Smooth muscle cell (in vitro differentiated cells): ENCODE measurements around the gene UBE2I. TPM values are rescaled to one million over a fixed set of nuclear protein-coding genes. Genes with fewer than 3 reads are reported as not detected.
A peak's percentile ranks its signal among the peaks of the same experiment; 100 is the strongest.

Experiments used
- DNase-seq: peaks from one replicate; lab custom pipeline; 2025; ENCODE audit not compliant: unreplicated experiment; lab: John Stamatoyannopoulos, UW
- H2AFZ ChIP-seq: fragments of 200-600 bp; sonication (generic); 2 replicates; pipeline ENCODE4 v1.6.0; 2016; ENCODE audit warnings: antibody characterized with exemption, low read depth, mild to moderate bottlenecking
- H3F3A ChIP-seq: fragments of 200-600 bp; sonication (generic); 2 replicates; pipeline ENCODE4 v1.6.0; 2017; ENCODE audit warnings: antibody characterized with exemption, low read depth
- H3K27ac ChIP-seq: fragments of 200-600 bp; sonication (generic); 2 replicates; pipeline ENCODE4 v1.5.1; 2016; ENCODE audit warnings: low read depth, mild to moderate bottlenecking
- H3K27me3 ChIP-seq: fragments of 200-600 bp; sonication (generic); 2 replicates; pipeline ENCODE4 v1.6.1; 2016; ENCODE audit warnings: low read depth, mild to moderate bottlenecking
- H3K36me3 ChIP-seq: fragments of 200-600 bp; sonication (generic); 2 replicates; pipeline ENCODE4 v1.5.1; 2016; ENCODE audit warnings: low read depth
- H3K4me1 ChIP-seq: fragments of 200-600 bp; sonication (generic); 2 replicates; pipeline ENCODE4 v1.5.1; 2016; ENCODE audit warnings: low read depth
- H3K4me2 ChIP-seq: fragments of 200-600 bp; sonication (generic); 2 replicates; pipeline ENCODE4 v1.6.0; 2016; ENCODE audit warnings: mild to moderate bottlenecking
- H3K4me3 ChIP-seq: fragments of 200-600 bp; sonication (generic); 2 replicates; pipeline ENCODE4 v1.5.1; 2016; ENCODE audit warnings: mild to moderate bottlenecking
- H3K79me2 ChIP-seq: fragments of 200-600 bp; sonication (generic); 2 replicates; pipeline ENCODE4 v1.6.0; 2016; ENCODE audit warnings: low read depth, mild to moderate bottlenecking
- H3K9ac ChIP-seq: fragments of 200-600 bp; sonication (generic); 2 replicates; pipeline ENCODE4 v1.6.0; 2016; ENCODE audit warnings: low read depth
- H3K9me3 ChIP-seq: fragments of 200-600 bp; sonication (generic); replicated peaks from 2 replicates; pipeline ENCODE4 v1.5.1; 2016; ENCODE audit warnings: low read depth
- H4K20me1 ChIP-seq: fragments of 200-600 bp; sonication (generic); 2 replicates; pipeline ENCODE4 v1.6.0; 2016; ENCODE audit warnings: low read depth
- WGBS: methylation state at CpG from one replicate; pipeline ENCODE4 v1.1.7; 2016; ENCODE audit warnings: low lambda C conversion rate; 5-methylcytosine and 5-hydroxymethylcytosine counted together
- polyA plus RNA-seq: library from polyadenylated mRNA; unstranded; fragments of >200 nt; fragmentation: Nextera tagmentation; extraction: Ambion mirVana; gene quantifications from 2 replicates; pipeline ENCODE4 v1.2.1, GENCODE V29; 2016
- total RNA-seq: library from RNA; depleted of rRNA; stranded (reverse); fragments of >200 nt; gene quantifications from 2 replicates; pipeline ENCODE4 v1.2.3, GENCODE V29; 2014
- TF ChIP-seq, protein P1 (sequence below): fragments of 200-600 bp; sonication (generic); IDR thresholded peaks from 2 replicates; pipeline ENCODE4 v1.5.1; 2017; ENCODE audit warnings: borderline replicate concordance, mild to moderate bottlenecking, antibody characterized with exemption; ENCODE audit not compliant: insufficient read depth, poor library complexity, severe bottlenecking

The UBE2I gene
- 51.5 and 95.9 TPM in 2 replicates for total RNA-seq
- polyA plus RNA-seq, result 169 and 180 TPM in 2 replicates

DNA sequence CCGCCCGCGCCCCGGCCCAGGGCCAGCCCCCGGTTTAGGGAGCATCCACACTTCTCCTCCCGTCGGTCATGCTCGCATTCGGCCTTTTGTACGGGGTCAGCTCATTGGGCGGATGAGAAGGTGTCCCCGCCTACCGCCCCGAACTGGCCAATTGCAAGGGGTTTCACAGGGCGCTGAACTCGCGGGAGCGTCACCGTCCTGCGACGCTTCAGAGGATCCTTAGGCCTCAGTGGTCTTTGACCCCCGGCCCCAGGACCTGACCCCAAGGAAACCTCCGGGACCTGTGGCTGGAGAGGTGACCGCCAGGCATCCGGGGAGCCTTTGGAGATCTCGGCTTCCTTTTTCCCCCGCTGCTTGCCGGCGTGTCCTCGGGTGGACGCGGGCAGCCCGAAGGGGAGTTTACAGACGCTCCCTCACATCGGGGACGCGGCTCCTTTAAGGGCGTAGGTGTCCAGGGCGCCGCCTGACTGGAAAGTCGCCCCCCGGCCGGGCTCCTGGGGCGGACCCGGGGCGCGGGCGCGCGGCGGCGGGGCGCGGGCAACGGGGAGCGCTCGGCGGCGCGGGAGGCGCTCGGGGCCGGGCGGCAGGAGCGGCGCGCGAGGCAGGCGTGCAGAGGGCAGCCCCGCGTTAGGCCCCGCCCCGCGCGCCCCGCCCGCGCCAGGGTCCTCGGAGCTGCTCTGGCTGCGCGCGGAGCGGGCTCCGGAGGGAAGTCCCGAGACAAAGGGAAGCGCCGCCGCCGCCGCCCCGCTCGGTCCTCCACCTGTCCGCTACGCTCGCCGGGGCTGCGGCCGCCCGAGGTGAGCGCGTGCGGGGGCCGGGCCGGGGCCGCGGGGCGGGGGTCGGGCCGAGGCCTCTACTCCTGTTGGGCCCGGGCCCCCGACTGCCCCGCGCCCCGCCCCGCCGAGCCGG, at the start of gene UBE2I:
TSS of gene UBE2I (plus strand) at position 660 of the 909 bp plus-strand sequence. CDS start 4,395 bp downstream, outside the sequence.
- peaks cover 44% of the 10 kb centered on the region for H3K79me2 ChIP-seq
- no peaks in the 10 kb centered on the region for H3K36me3 ChIP-seq
- under 1% methylated on average over 48 of the region's 117 CpGs for WGBS
- H2AFZ ChIP-seq, result peak within 1 kb of the TSS; percentile 88
- TF ChIP-seq, protein P1, sequence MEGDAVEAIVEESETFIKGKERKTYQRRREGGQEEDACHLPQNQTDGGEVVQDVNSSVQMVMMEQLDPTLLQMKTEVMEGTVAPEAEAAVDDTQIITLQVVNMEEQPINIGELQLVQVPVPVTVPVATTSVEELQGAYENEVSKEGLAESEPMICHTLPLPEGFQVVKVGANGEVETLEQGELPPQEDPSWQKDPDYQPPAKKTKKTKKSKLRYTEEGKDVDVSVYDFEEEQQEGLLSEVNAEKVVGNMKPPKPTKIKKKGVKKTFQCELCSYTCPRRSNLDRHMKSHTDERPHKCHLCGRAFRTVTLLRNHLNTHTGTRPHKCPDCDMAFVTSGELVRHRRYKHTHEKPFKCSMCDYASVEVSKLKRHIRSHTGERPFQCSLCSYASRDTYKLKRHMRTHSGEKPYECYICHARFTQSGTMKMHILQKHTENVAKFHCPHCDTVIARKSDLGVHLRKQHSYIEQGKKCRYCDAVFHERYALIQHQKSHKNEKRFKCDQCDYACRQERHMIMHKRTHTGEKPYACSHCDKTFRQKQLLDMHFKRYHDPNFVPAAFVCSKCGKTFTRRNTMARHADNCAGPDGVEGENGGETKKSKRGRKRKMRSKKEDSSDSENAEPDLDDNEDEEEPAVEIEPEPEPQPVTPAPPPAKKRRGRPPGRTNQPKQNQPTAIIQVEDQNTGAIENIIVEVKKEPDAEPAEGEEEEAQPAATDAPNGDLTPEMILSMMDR, result no peak
- H3F3A ChIP-seq, result peaks cover 5% of the 10 kb centered on the region
- no peaks in the 10 kb centered on the region for H3K27me3 ChIP-seq
- H3K4me2 ChIP-seq, result peak within 1 kb of the TSS; percentile 97
- peak; percentile 99 for DNase-seq
- H3K9me3 ChIP-seq, result no peaks in the 10 kb centered on the region
- peaks cover 15% of the 10 kb centered on the region for H3K4me1 ChIP-seq
- peak within 1 kb of the TSS; percentile 99 for H3K9ac ChIP-seq
- peak within 1 kb of the TSS; percentile 74 for H3K4me3 ChIP-seq
- peaks cover 43% of the 10 kb centered on the region for H4K20me1 ChIP-seq
- peak within 1 kb of the TSS; percentile 96 for H3K27ac ChIP-seq

DNA sequence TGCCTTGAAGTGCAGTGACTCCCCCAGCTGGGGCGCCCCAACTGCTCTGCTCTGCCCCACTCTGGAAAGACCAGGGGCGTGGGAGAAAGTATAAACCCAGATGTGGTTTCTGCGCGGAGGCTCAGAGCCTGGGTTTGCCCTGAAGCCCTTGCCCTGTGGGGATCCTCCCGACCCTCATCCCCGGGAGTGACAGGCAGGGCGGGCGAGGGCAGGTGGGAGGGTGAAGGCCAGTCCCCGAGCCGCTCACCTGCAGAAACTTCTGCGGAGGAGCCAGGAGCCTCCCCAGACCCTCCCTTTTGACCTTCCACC, 49.7 kb upstream of the UBE2I start:
- no peak overlapping the region for H3K4me2 ChIP-seq
- no peaks in the 10 kb centered on the region for H3K36me3 ChIP-seq
- no peak overlapping the region for H3K9ac ChIP-seq
- DNase-seq, result no peak
- H4K20me1 ChIP-seq, result no peaks in the 10 kb centered on the region
- H3F3A ChIP-seq, result no peaks in the 10 kb centered on the region
- TF ChIP-seq, protein P1, result no peak
- no peak overlapping the region for H3K4me3 ChIP-seq
- H3K27me3 ChIP-seq, result peaks cover 11% of the 10 kb centered on the region
- H3K79me2 ChIP-seq, result no peaks in the 10 kb centered on the region
- H3K4me1 ChIP-seq, result no peaks in the 10 kb centered on the region
- H2AFZ ChIP-seq, result no peak overlapping the region
- no peaks in the 10 kb centered on the region for H3K9me3 ChIP-seq
- H3K27ac ChIP-seq, result no peak overlapping the region
- 76% methylated on average over 11 of the region's 11 CpGs for WGBS

DNA sequence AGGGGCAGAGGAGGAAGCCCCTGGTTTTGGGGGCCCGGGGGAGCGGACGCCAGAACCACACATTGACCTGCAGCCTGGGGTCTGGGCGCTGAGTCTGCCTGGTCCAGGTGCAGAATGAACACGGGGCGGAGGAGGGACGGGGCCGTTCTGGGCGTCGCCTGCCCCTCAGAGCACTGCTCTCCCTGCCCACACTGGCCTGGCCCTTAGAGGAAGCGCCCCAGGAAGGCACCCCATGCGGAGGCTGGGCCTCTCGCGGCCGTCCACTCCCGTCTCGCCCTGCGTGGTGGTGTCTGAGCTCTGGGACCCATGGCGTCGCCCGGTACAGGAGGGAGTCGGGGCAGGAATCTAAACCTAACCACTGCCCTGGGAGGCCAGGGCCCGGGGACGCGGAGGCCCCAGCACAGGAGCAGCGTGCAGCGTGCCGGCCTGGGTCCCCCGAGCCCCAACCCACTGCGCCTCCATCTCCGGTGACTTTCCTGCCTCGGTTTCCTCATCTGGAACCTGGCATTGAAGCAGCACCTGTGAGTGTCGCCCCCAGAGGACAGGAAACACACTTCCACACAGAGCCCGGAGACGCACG, 49.2 kb upstream of the UBE2I start:
- 92% methylated on average over 32 of the region's 36 CpGs for WGBS
- DNase-seq, result no peak
- H3K27ac ChIP-seq, result no peak overlapping the region

More for the DNA sequence above, 49.2 kb upstream of the UBE2I start:
- H3K9me3 ChIP-seq, result no peaks in the 10 kb centered on the region
- no peak overlapping the region for H3K9ac ChIP-seq
- H3K4me3 ChIP-seq, result no peak overlapping the region
- H3K4me1 ChIP-seq, result no peaks in the 10 kb centered on the region
- H2AFZ ChIP-seq, result no peak overlapping the region
- no peaks in the 10 kb centered on the region for H3K79me2 ChIP-seq
- TF ChIP-seq, protein P1, result no peak
- peaks cover 11% of the 10 kb centered on the region for H3K27me3 ChIP-seq
- no peaks in the 10 kb centered on the region for H3F3A ChIP-seq
- no peaks in the 10 kb centered on the region for H4K20me1 ChIP-seq
- no peaks in the 10 kb centered on the region for H3K36me3 ChIP-seq
- H3K4me2 ChIP-seq, result no peak overlapping the region
